Mononuclear cell (primary cell): ENCODE data around the gene GUK1. TPM values are rescaled to one million over a fixed set of nuclear protein-coding genes. Genes with fewer than 3 reads are reported as not detected.
"Not testable (repeated sequence)": the region's sequence is repeated elsewhere in the genome, so short reads cannot be mapped to it uniquely, and the experiment has no call there.

ENCODE experiments used
- H3K27me3 ChIP-seq: 2 replicates; pipeline ENCODE4 v1.6.0; 2011; ENCODE audit warnings: low read length, control low read depth; ENCODE audit not compliant: insufficient read depth
- H3K4me1 ChIP-seq: 2 replicates; pipeline ENCODE4 v1.5.1; 2011; ENCODE audit warnings: mild to moderate bottlenecking, low read length, control low read depth; ENCODE audit not compliant: insufficient read depth
- H3K4me3 ChIP-seq: 2 replicates; pipeline ENCODE4 v1.5.1; 2011; ENCODE audit warnings: mild to moderate bottlenecking, low read length, moderate library complexity
- H3K9me3 ChIP-seq: 2 replicates; pipeline ENCODE4 v1.5.1; 2011; ENCODE audit warnings: low read depth, mild to moderate bottlenecking, control low read depth, low read length
- total RNA-seq: library from RNA; depleted of rRNA; stranded (reverse); fragments of >200 nt; gene quantifications from one replicate; pipeline ENCODE4 v1.2.3, GENCODE V29; 2012

GUK1 gene
- total RNA-seq, 1 donor = 190 TPM

- Histone ChIP-seq H3K27me3 (no peaks in the 10 kb centered on the region), H3K9me3 (no peaks in the 10 kb centered on the region), H3K4me1 (peaks cover 14% of the 10 kb centered on the region), H3K4me3 (no peak overlapping the region)
Observed at GRCh38 chr1:228178737-228179684, 38.9 kb downstream of the GUK1 start.

GRCh38 chr1:228180271-228180958 lies 40.3 kb downstream of the GUK1 start:
- Histone ChIP-seq H3K27me3 (no peaks in the 10 kb centered on the region), H3K4me1 (peaks cover 14% of the 10 kb centered on the region), H3K4me3 (no peak overlapping the region), H3K9me3 (no peaks in the 10 kb centered on the region)

DNA sequence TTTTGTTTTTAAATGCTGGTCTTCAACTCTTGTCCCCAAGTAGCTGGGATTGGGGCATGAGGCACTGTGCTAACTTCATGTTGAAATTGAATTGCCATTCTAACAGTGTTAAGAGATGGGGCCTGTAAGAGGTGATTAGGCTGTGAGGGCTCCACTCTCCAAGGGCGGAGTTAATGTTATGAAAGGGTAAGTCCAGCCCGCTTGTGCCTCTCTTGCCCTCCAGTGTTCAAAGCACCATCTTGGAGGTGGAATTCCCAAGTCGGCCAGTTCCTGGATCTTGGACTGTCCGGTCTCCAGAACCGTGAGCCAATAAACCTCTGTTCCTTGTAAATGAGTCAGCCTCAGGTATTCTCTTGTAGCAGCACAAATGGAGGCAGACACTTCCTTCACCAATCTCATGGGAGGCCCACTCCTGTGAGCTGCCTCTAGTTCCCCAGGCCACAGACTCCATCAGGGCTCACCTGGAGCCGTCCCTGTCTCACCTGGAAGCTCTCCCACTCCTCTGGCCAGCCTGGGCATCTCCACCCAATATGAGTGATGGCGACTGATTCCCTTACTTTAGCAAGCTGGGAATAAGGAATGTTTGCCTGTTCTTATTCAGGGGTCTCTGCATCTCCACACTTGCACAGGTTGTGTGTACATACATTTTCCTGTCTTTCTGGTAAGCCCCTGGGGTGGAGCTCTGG lies 41.0 kb downstream of the GUK1 start:
- peaks cover 14% of the 10 kb centered on the region for H3K4me1 ChIP-seq
- no peaks in the 10 kb centered on the region for H3K9me3 ChIP-seq
- H3K27me3 ChIP-seq = no peaks in the 10 kb centered on the region
- H3K4me3 ChIP-seq = no peak overlapping the region

DNA sequence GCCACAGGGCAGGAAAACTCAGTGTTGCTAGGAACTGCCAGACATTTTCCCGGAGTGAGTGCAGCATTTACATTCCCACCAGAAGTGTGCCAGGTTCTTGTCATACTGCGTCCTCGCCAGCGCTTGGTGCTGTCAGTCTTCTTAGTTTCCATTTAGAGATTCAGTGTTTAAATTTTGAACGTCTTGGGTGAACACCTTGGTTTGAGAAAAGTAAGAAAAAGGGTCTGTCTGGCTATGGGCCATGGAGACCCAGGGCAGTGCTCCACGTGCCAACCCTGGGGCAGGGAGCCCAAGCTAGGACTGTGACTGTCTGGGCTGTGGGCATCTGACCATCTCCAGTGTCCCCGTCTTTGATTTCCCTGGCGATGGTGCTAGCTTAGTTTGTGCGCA lies 41.6 kb downstream of the GUK1 start:
- H3K9me3 ChIP-seq = no peaks in the 10 kb centered on the region
- H3K4me1 ChIP-seq = peaks cover 14% of the 10 kb centered on the region
- H3K4me3 ChIP-seq = no peak overlapping the region
- H3K27me3 ChIP-seq = no peaks in the 10 kb centered on the region

DNA sequence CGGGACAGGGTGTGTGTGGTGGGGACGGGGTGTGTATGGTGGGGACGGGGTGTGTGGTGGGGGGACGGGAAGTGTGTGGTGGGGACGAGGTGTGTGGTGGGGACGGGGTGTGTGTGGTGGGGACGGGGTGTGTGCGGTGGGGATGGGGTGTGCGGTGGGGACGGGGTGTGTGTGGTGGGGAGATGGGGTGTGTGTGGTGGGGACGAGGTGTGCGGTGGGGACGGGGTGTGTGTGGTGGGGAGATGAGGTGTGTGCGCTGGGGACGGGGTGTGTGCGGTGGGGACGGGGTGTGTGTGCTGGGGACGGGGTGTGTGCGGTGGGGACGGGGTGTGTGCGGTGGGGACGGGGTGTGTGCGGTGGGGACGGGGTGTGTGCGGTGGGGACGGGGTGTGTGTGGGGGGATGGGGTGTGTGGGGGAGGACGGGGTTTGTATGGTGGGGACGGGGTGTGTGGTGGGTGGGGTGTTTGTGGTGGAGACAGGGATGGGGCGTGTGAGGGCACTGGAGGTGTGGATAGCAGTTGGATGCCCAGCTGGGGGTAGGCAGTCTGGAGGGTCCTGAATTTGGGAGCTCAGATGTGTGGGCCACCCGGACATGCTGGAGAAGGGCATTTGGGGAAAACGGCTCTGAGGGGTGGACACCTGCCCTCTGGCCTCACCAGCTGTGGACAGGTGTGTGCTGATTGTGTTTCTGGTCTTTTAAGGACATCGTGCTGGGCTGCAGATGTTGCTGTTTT lies 42.4 kb downstream of the GUK1 start:
- Histone ChIP-seq H3K4me1 (peaks cover 14% of the 10 kb centered on the region), H3K4me3 (no peak overlapping the region)

GRCh38 chr1:228184152-228184551 lies 44.1 kb downstream of the GUK1 start:
- peaks cover 5% of the 10 kb centered on the region for H3K4me1 ChIP-seq
- no peak overlapping the region for H3K4me3 ChIP-seq
- H3K27me3 ChIP-seq = no peaks in the 10 kb centered on the region
- H3K9me3 ChIP-seq = no peaks in the 10 kb centered on the region

More for the DNA sequence above, 42.4 kb downstream of the GUK1 start:
- no peaks in the 10 kb centered on the region for H3K9me3 ChIP-seq
- no peaks in the 10 kb centered on the region for H3K27me3 ChIP-seq

DNA sequence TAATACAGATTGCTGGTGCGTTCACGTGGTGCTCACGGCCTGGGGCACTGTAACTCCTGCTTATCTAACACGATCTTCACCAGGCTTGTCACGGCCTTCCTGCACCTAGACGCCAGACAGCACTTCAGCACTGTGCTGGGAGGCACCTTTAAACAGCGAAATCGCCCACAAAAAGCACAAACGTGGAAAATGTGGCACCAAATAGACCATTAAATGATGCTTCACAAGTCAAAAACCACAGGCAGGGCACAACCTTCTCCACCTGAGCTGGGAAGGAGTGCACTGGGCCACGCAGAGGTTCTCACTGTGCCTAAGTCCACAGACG lies 45.5 kb downstream of the GUK1 start:
- H3K27me3 ChIP-seq = no peaks in the 10 kb centered on the region

DNA sequence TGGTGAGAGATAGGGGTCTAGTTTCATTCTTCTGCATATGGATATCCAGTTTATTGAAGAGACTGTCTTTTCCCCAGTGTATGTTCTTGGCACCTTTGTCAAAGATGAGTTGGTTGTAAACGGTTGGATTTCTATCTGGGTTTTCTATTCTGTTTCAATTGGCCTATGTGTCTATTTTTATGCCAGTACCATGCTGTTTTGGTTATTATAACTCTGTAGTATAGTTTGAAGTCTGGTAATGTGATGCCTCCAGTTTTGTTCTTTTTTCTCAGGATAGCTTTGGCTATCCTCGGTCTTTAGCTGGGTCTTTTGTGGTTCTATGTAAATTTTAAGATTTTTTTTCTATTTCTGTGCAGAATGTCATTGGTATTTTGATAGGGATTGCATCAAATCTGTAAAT lies 48.2 kb downstream of the GUK1 start:
- H3K9me3 ChIP-seq, H3K27me3 ChIP-seq, H3K4me3 ChIP-seq, H3K4me1 ChIP-seq: not testable (repeated sequence)

More for the DNA sequence above, 45.5 kb downstream of the GUK1 start:
- H3K4me3 ChIP-seq = no peak overlapping the region
- no peaks in the 10 kb centered on the region for H3K9me3 ChIP-seq
- no peaks in the 10 kb centered on the region for H3K4me1 ChIP-seq

DNA sequence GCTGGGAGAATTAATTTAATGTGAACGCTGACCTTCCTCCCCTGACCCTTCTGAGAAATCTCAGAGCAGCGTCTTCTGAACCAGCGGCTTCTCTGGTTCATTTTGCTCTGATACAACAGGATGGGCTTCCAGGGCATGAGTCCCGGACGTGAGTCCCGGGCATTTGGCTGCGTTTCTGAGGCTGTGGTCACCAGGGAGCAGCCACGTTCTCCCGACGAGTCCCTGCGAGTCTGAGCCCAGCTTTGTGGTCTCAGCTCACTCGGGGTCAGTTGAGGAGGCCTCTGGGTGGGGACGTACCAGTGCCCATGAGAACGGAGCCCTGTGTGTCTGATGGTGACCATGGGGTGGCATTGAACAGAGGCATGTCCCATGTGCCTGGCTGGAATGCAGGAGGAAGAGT lies 50.1 kb downstream of the GUK1 start:
- no peaks in the 10 kb centered on the region for H3K4me1 ChIP-seq
- no peaks in the 10 kb centered on the region for H3K27me3 ChIP-seq
- H3K4me3 ChIP-seq = no peak overlapping the region
- no peaks in the 10 kb centered on the region for H3K9me3 ChIP-seq

- Histone ChIP-seq H3K4me1 (no peaks in the 10 kb centered on the region), H3K27me3 (no peaks in the 10 kb centered on the region), H3K9me3 (no peaks in the 10 kb centered on the region), H3K4me3 (no peak overlapping the region)
Observed at GRCh38 chr1:228190778-228191177, 50.7 kb downstream of the GUK1 start.

DNA sequence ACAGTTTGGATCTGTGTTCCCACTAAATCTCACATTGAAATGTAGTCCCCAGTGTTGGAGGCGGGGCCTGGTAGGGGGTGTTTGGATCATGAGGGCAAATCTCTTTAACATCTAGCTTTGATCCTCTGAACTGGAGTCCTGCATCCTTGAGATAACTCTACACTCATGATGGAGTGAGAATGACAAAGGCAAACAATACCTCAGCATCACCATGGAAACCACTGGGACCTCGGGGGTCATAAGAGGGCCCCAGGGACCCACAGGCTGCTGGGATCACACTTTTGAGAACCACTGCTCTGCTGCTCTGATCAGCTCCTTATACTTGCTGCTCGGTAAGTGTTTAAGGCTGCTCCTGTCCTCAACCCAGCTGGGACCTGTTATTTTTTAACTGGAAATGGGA lies 54.4 kb downstream of the GUK1 start:
- no peaks in the 10 kb centered on the region for H3K27me3 ChIP-seq
- no peak overlapping the region for H3K4me3 ChIP-seq
- no peaks in the 10 kb centered on the region for H3K4me1 ChIP-seq
- H3K9me3 ChIP-seq = peaks cover 8% of the 10 kb centered on the region

GRCh38 chr1:228194921-228195812 lies 55.1 kb downstream of the GUK1 start:
- H3K4me1 ChIP-seq = no peaks in the 10 kb centered on the region
- H3K27me3 ChIP-seq = no peaks in the 10 kb centered on the region
- peaks cover 13% of the 10 kb centered on the region for H3K9me3 ChIP-seq
- no peak overlapping the region for H3K4me3 ChIP-seq

DNA sequence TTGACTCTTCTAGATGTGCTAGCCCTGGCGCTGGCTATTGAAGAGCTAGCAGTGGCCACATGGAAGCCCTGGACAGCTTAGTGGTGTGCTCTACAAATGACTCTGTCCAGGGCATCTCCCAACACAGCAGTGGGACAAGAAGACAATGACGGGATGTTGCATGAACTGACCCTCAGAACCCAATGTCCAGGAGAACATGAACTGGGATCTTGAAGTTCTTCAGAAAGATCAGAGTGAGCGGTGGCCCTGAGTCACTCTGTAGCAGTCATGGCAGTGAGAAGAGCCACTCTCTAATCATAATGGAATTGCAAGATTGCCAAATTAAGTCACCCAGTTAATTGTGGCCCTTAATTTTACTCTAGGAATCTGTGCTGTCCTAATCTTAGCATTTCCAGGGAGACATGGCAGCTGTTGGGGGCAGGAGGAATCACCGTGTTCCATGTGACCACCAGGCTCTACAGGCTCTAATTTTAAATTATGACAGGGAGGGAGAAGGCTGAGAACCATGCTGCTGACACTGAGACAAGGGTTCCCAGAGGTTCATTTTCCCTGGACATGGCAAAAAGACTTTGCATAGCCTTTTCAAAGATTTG lies 57.6 kb downstream of the GUK1 start:
- H3K4me1 ChIP-seq = no peaks in the 10 kb centered on the region
- H3K27me3 ChIP-seq = no peaks in the 10 kb centered on the region
- H3K9me3 ChIP-seq = peaks cover 13% of the 10 kb centered on the region
- no peak overlapping the region for H3K4me3 ChIP-seq
